DMS53 treated with DMSO at 0.1 percent for 48 hours (cell line): ENCODE results near the gene SLC22A6.
"Not testable (repeated sequence)": the region's sequence is repeated elsewhere in the genome, so short reads cannot be mapped to it uniquely, and the experiment has no call there.

ENCODE experiments used
- DNase-seq: peaks from one replicate; lab custom pipeline; 2025; ENCODE audit not compliant: unreplicated experiment; lab: John Stamatoyannopoulos, UW

The SLC22A6 gene

DNA sequence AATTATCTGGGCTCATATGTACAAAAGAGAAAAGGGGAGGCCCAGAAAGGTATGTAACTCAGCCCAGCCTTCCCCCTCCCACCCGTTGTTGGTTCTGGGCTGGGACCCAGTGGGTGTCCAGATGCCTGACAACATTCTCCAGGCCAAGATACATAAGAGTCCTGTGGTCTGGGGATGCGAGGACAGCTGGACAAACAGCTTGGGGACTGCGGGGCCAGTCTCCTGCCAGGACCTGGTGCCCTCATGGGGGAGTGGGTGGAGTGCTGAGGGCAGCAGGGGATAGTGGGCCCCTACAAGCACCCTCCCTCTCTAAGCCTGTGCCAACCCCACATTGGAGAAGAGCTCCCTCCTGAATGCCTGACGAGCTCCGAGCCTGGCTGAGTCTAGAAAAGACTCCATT is 3.5 kb upstream of the SLC22A6 start:
- no peak for DNase-seq

DNA sequence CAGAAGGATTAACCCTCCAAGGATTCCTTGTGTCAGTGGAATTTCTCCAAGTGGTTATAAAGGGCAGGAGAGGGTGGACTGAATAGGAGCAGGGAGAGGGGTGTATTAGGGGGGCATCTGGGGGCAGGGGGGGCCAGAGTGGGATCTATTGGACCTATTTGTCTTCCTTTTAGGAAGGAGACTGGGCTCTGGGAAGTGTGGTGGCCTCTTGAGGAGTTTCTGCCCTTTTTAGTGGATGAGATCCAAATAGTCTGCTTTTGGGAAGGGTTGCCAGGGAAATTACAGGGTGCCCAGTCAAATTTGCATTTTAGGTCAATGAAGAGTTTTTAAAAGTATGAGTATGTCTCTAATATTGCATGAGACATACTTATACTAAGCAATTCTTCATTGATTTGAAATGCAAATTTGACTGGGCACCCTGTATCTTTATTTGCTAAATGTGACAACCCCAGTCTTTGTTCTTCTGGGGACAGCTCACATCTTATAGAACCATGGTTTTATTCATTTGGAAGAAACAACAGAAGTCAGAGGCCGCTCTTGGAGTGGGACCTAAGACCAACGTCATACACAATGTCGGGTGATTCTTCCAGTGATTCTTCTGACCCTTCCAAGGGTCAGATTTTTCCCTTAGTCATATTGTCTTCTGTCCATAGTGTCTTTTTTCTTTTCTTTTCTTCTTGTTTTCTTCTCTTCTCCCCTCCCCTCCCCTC is 429 bp upstream of the SLC22A6 start:
- no peak for DNase-seq

DNA sequence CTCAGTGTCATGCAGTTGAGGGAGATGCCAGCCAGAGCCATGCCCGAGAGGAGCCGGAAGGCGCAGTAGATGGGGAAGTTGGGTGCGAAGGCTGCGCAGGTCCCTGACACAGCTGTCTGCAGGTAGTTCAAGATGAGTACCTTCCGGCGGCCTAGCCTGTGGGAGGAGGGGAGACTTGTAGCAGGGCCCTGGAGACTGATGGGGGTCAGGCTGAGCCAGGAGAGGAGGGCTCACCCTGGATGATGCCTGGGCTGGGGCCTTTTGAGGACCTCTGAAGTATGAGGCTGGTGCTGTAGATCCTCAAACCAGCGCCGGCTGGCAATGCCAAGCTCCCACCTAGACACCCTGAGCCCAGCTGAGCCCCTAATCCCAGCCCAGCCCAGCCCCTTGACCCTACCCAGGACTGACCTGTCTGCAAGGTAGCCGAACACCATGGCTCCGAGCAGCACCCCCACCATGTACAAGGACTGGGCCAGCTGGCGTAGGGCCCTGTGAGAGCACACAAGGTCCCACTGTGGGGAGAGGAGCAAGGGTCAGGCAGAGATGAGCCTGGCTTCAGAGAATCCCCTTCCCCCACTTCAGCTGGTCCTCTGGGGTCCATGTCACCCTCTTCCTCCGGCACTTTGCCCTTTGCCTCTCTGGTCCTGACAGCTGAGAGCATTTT is 1.1 kb downstream of the SLC22A6 start:
- no peak for DNase-seq

DNA sequence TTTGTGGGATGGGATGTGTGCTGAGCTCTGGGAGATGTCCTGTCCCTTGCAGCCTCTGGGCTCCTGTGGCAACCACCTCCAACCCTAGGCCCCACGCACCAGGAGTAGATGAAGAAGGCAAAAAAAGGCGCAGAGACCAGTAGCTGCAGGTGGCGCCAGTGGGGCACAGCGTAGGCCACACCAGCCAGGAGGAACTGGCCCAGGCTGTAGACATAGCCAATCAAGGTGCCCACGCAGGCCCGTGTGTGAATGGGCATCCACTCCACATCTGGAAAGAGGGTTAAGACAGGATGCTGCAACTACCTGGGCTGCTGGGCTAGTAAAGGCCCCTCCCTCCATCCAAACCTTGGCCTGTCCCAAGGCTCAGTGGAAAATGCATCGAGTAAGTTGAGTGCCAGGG is 3.0 kb downstream of the SLC22A6 start:
- no peak for DNase-seq

DNA sequence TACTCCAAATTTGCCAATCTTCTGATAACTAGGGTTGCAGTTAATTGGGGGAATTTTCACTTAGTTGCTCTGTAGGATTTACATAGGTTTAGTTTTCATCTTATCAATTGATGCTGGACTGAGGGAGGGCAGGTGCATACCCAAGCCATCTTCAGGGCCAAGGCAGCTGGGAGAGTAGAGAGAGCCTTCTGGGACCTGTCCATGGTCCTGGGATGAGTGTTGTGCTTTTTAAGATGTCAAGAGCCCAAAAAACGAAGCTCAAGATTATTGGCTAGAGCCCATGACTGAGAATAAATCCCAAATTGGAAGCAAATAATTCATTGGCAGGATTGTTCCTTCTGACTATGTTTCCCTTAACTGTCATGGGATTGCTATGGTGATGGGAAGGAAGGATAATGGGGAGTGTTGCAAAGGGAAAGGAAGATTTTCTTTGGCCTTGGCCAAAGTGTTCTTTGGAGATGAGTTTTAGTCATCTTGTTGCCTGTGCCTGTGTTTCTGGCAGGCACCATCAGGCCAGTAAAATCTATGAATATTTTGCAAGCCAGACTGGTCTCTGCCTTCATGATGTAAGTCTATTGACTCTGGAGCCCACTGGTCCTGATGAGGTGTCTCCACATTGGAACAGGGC is 4.5 kb downstream of the SLC22A6 start:
- DNase-seq: no peak

DNA sequence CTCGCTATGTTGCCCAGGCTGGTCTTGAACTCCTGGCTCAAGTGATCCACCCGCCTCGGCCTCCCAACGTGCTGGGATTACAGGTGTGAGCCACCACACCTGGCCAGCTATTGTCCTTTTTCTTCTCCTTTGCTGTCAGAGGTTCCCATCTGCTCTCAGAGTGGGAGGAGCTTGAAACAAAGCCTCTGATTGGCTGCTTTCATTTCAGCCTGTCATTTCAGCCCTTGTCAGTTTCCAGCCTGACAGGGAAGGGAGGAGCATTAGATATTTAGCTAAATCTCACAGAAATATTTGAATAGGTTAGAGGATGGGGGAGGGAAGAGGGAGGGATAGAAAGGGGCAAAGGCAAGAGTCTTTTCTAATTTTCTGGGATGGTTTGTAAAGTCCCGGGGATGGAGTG is 8.7 kb downstream of the SLC22A6 start:
- no peak for DNase-seq

DNA sequence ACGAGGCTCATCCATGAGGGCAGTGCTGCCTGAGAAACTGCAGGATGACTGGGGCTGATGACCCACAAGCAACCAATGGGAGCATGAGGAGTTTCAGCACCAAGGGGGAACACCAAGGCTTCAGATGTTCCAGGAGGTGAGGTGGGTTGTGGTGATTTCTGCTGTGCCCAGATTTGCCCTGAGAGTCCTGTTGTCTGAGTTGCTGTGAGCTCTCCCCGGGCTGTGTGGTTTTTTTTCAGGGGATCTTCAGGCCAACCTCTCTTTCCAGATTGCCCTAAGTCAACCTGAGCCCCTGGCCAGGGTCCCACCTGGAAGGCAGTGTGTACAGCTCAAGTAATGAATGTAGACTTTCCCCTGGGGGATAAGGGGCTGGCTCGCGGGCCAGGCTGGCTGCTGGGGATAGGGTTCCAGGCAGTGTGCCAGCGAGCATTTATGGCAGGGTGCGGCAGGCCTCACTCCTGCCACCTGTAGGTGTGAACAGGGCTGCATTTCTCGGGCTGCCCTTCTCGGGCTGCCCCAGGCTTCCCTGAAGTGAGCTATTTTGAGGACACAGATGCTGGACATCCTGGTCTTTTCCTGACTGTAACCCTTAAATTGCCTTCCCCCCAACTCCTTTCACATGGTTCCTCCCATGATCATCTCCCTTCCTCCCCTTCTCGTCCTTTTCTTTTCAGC is 9.8 kb downstream of the SLC22A6 start:
- no peak for DNase-seq

DNA sequence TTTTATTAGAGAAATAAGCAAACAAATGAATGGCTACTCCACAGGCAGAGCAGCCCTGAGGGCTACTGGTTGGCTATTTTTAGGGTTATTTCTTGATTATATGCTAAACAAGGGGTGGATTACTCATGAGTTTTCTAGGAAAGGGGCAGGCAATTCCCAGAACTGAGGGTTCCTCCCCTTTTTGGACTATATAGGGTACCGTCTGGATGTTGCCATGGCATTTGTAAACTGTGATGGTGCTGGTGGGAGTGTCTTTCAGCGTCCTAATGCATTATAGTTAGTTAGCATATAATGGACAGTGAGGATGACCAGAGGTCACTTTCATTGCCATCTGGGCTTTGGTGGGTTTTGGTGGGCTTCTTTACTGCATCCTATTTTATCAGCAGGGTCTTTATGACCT is 19.2 kb downstream of the SLC22A6 start:
- DNase-seq: no peak

DNA sequence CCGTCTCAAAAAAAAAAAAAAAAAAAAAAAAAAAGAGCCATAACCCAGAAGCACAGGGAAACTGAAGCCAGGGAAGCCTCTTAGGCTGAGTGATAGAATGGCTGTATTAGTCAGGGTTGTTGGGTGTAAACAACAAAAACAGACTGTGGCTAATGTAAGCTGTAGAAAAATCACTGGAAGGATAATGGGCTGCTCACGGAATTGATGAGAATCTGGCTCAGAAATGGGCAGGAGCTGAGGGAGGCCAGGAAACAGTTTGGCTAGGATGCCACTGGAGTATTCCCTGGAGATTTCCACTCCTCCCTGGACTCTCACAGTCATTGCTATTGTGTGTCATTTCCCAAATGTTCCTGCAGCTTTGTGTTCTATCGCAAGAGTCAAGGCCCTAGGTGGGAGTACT is 22.4 kb downstream of the SLC22A6 start:
- no peak for DNase-seq

DNA sequence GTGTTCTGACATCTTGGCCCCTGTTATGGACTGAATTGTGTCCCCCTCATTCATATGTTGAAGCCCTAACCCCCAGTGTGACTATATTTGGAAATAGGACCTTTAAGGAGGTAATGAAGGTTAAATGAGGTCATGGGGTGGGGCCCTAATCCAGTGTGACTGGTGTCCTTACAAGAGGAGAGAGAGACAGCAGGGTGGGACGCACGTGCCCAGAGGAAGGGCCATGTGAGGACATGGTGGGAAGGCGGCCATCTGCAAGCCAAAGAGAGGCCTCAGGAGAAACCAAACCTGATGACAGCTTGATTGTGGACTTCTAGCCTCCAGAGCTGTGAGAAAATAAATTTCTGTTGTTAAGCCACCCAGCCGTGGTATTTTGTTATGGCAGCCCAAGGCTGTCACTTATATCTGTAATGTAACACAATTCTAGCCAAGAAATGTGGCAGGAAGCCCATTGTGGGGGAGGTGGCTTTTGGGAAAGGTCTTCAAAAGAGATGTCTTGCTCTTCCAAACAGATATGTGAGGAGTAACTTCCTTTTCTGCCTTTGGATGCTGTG is 23.7 kb downstream of the SLC22A6 start:
- no peak for DNase-seq

DNA sequence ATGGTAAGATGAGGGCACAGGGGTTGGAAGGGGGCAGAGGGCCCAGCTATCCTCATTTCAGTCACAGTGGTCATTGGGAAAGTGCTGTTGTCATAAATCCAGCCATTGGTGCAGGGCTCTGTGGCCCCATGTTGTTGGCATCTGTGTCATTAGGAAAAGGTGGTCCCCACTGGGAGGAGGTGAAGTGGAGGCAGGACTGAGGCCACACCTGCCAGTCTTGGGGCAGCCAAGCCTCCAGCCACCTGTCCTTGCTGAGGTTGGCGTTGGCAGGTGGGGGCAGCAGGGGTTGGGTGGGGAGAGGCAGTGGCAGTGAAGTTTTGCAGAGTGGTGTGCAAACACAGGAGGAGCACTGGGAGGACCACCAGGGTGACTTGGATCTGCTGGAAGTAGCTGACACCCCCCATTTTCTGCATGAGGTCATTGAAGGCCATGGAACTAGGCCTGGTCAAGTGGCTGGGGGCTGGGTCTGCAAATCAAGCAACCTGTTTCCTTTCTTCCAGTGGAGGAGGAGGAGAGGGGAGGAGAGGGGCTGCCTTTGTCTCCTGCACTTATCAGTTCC is 25.3 kb downstream of the SLC22A6 start:
- DNase-seq: no peak

DNA sequence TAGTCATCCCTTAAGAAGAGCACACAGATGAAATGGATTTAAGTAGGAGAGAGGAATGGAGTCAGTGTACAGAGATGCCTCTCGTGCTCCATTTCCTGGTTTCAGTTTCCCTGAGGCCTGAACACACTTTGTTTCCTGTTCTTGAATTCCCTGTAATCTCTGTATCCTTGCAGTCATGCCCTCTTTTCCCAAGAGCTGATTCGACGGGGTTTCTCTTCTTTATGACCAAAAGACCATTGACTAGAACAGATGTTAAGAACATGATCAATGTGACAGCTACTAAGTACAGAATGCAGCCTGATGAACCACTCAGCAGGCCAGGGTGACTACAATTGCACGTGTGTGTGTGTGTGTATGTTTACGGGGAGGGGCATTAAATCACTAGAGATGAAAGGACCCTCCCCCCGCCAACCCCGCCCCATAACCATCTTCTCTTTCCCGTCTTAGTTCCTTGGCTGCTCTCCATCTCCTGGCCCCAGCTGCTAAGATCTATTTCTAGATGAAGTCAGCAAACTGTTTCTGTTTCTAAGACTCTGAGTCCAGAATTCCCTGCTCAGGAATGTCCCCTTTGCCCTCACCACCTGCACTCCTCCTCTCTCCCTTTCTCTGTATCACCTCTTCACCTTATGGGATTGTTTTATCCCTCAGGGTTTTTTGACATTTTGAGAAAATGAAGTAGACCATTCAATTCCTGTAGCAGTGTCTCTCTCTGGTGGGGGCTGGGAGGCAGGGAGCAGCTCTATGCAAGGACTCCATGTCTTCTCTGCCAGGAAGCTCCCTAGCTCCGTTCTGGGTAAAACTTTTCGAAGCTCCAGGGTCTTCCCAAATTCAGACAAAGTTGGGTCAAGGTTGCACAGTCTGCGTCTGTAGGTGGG is 26.0 kb downstream of the SLC22A6 start:
- DNase-seq: peak; percentile 3

DNA sequence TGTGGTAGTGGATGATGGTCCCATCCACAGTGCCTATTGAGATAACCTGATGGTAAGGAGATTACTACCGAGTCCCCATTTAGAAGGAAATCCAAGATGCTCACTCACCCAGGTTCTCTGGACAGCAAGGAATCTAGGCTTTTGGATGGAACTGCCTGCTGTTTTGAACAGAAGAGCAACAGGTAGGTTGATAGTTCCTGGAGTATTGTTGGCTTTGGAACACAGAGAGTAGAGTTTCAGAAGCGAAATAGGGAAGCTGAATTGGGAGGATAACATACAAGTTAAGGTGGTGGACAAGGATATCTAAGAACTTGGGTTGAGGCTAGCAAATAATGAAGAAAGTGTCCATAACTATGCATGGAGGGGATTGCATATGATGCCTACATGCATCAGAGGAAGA is 27.6 kb downstream of the SLC22A6 start:
- DNase-seq: no peak

DNA sequence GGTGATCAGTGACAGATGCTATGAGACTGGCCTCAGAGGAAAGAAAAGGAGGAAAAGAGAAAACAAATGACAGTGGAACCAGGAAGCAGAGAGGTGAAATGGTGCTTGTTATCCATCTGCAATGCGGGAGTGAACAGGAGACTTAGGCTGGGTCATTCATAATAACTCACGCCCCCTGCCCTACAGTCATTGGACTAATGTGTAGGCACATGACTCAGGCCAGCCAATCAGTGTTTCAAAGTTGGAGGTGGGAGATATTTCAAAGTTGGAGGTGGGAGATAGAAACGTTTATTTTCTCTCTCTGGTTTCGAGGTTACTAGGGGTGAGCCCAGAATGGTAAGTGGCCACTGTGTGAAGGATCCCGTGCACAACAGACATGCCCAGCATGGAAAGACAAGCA is 30.3 kb downstream of the SLC22A6 start:
- no peak for DNase-seq

DNA sequence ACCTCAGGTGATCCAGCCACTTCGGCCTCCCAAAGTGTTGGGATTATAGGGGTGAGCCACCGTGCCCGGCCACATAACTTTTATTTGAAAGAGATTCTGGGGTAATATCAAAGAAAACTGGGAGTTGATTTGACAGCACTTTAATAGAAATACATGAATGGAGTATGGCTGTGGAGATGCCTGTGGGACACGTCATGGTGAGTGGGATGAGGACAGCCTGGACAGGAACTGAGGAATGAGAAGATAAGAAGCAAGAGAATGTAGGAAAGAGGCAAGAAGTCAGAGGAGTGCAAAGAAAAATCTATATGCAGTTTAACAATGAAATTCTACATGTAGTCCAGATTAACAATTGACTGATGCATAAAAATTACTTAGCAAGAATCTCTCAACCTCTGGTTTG is 31.0 kb downstream of the SLC22A6 start:
- no peak for DNase-seq

DNA sequence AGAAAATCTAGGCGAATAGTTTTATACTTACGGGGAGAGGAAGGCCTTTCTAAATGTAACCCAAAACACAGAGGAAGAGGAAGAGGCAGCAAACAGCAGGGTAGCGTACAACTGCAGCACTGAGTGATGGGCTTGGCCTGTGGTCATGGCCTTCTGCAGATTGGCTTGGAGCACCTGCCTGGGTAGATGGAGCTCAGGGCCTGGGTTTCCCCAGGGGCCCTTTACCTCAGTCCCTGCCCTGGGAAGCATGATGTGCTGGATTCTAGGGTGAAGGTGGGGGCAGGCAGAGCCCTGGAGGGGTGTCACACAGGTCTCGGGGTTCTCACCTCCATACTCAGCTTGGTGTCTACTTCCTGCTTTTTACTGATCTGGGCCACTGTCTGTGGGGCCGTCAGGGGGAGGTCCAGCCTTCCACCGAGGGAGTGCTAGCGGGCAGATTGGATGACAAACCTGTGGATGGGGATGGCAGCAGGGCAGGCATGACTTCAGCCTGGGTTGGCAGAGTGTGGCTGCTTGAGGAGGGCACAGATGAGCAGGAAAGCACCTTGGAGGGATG is 35.9 kb downstream of the SLC22A6 start:
- no peak for DNase-seq

DNA sequence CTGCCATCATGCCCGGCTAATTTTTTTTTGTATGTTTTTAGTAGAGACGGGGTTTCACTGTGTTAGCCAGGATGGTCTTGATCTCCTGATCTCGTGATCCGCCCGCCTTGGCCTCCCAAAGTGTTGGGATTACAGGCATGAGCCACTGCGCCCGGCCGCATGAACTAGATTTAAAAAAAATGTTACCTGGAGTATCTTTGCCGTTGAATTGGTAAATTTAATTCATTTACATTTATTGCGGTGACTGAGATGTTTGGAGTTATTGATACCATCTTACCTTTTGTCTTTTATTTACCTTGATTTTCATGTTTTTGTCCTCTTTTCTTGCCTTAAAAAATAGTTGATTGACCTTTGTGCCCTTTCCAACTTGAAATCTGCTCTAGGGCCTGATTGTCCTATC is 39.2 kb downstream of the SLC22A6 start:
- not testable (repeated sequence) for DNase-seq

DNA sequence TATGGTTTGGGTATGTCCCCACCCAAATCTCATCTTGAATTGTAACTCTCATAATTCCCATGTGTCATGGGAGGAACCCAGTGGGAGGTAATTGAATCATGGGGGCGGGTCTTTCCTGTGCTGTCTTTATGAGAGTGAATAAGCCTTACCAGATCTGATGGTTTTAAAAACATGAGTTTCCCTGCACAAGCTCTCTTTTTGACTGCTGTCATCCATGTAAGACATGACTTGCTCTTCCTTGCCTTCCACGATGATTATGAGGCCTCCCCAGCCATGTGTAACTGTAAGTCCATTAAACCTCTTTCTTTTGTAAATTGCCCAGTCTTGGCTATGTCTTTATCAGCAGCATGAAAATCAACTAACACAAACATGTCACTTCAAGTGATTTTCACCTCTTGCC is 47.2 kb downstream of the SLC22A6 start:
- not testable (repeated sequence) for DNase-seq

DNA sequence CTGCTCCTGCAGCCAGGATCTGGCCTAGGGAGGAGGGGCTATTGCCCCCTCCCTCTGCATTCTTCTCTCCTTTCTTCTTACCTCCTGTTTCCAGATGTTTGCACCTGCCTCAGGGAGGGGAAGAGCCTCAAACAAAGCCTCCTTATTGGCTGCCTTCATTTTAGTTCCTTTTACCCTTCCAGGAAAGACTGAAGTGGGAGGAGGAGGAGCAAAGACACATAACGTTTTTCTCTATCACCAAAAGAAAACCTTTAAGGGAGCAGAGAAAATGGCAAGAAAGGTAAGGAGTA is 50.3 kb downstream of the SLC22A6 start:
- no peak for DNase-seq

DNA sequence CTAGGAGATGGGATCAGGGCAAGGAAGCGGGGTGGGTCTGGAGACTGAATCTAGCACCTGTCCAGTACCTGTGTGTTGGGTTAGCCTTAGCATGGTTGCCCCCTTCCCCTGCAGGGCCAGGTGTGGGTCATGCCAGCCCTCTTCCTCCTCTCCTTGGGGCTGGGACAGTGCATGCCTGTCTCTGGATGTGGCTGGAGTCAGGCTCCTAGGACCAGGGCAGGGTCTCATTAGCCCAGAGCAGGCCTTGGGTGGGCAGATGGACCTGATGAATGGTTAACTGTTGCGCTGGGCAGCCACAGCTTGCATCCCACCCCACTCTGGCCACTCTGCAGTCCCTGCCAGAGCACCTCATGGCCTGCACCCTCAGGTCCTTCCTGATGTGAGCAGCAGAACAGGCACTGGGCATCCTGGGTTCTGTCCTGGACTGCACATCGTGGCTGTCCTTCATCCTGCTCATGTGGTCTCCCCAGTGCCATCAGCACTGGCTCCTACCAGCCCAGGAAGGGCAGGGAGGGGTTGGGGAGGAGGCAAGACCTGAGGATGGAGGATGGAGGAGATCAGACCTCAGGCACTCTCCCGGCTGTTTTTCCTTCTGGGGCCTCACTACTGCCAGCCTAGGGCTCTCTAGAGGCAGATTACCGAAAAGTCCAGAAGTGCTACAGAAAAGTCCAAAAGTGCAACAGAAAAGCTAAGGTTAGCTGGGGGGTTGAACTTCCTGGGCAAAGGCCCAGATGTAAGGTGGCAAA is 50.8 kb downstream of the SLC22A6 start:
- DNase-seq: no peak
